Neural crest cell (in vitro differentiated cells): ENCODE data around the gene FKBP4. TPM values are rescaled to one million over a fixed set of nuclear protein-coding genes. Genes with fewer than 3 reads are reported as not detected.

Experiments
- DNase-seq: peaks from one replicate; pipeline ENCODE4 v3.0.0; 2021; ENCODE audit warnings: low read depth, mixed read lengths, low spot score
- H3K27ac Mint-ChIP-seq: one replicate; pipeline ENCODE4 v1.8.0; 2021; ENCODE audit warnings: mild to moderate bottlenecking, mixed read lengths; ENCODE audit not compliant: unreplicated experiment
- H3K27me3 Mint-ChIP-seq: 2 replicates; pipeline ENCODE4 v1.8.0; 2021; ENCODE audit warnings: low read depth, mild to moderate bottlenecking, mixed read lengths
- H3K36me3 Mint-ChIP-seq: 2 replicates; pipeline ENCODE4 v1.8.0; 2021; ENCODE audit warnings: low read depth, mild to moderate bottlenecking, mixed read lengths
- H3K4me1 Mint-ChIP-seq: 2 replicates; pipeline ENCODE4 v1.8.0; 2021; ENCODE audit warnings: mixed read lengths
- H3K4me3 Mint-ChIP-seq: one replicate; pipeline ENCODE4 v1.8.0; 2021; ENCODE audit warnings: mild to moderate bottlenecking, mixed read lengths
- H3K9me3 Mint-ChIP-seq: 2 replicates; pipeline ENCODE4 v1.8.0; 2021; ENCODE audit warnings: mixed read lengths
- total RNA-seq: library from RNA; stranded (reverse); gene quantifications from 2 replicates; pipeline ENCODE4 v1.2.1, GENCODE V29; 2021
- TF ChIP-seq, protein P1 (sequence below): fragments of 200-600 bp; sonication (generic); conservative IDR thresholded peaks from 2 replicates; pipeline ENCODE4 v1.5.0; 2021; ENCODE audit warnings: antibody characterized with exemption, mild to moderate bottlenecking

FKBP4 gene
- total RNA-seq, 1 donor from 2014 or later: 102 TPM

DNA sequence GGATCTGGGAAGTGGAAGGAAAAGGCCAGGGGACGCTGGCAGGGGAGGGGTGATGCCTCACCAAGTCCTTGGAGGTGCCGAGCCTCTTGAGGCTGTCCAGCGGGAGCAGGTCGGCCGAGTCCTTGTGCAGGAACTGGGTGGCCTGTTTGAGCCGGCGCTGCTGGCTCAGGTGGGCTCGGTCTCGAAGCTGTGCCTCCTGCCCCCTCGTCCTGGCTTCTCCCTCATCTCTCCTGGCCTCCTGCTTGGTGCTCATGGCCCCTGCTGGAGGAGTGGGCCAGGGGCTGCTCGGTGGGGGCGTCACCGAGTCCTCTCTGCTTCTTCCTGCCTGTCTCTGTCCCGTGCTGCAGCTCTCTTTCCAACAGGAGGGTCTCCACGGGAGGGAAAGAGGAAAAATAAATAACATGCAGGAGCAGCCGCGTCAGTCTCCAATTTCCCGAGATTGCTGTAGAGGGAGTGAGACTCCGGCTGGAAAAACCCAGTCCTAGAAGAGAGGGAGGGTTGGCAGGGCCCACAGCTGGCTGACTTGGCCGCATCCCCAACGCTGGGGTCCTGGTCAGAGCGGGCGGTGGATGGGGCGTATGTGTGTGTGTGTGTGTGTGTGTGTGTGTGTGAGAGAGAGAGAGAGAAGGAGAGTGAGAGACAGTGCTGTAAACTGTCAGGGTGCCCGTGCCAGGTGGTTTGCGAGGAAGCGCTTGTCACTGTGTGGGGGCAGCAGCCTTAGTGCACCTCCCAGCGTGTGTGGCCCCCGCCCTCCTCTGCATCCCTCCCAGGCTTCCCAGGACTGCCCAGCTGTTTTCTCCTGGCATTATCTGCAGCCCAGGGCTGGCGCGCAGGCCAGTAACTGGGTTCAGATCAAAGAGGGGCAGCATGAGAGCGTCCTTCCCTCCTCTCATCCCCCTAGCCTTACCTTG lies 40.1 kb downstream of the FKBP4 start, which contains the start of gene NRIP2:
NRIP2 (minus strand) TSS at position 455 of the 911 bp plus-strand sequence; CDS start at position 403, 52 bp downstream.
- peaks cover 4% of the 10 kb centered on the region for H3K27me3 Mint-ChIP-seq
- H3K4me1 Mint-ChIP-seq: peaks cover 13% of the 10 kb centered on the region
- DNase-seq: no peak
- TF ChIP-seq, protein P1, sequence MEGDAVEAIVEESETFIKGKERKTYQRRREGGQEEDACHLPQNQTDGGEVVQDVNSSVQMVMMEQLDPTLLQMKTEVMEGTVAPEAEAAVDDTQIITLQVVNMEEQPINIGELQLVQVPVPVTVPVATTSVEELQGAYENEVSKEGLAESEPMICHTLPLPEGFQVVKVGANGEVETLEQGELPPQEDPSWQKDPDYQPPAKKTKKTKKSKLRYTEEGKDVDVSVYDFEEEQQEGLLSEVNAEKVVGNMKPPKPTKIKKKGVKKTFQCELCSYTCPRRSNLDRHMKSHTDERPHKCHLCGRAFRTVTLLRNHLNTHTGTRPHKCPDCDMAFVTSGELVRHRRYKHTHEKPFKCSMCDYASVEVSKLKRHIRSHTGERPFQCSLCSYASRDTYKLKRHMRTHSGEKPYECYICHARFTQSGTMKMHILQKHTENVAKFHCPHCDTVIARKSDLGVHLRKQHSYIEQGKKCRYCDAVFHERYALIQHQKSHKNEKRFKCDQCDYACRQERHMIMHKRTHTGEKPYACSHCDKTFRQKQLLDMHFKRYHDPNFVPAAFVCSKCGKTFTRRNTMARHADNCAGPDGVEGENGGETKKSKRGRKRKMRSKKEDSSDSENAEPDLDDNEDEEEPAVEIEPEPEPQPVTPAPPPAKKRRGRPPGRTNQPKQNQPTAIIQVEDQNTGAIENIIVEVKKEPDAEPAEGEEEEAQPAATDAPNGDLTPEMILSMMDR: no peak
- H3K27ac Mint-ChIP-seq: no peak within 1 kb of the TSS
- H3K9me3 Mint-ChIP-seq: no peaks in the 10 kb centered on the region
- peaks cover 15% of the 10 kb centered on the region for H3K36me3 Mint-ChIP-seq
- H3K4me3 Mint-ChIP-seq: peak within 1 kb of the TSS; percentile 65

DNA sequence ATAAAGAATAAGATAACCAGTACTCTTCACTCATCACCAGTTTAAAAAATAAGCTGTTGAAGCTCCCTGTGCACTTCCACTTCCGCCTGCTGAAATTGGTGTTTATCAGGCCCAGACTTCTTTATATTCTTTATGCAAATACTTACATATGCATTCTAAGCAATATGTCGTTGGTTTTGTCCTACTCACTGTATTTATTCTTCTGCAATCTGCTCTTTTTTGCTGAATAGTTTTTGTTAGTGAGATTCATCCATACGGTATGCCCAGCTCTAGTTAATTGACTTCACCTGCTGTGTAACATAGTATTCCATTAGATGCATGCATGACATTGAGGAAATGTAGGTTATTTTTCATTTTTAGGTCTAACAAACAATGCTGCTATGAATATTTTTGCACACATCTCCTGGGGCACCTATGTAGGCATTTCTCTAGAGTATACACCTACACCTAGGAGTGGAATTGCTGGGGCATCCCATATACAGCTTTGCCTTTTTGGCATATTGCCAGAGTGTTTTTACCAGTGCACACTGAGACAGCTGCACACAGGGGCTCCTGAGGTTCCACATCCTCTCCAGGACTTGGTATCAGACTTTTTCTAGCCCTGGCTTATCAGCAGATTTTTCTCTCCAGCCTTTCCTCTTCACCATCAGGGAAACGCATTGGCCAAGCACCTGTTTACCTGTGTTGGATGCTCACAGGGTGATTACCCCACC lies 41.1 kb downstream of the FKBP4 start:
- DNase-seq: no peak
- no peaks in the 10 kb centered on the region for H3K9me3 Mint-ChIP-seq
- H3K27me3 Mint-ChIP-seq: peaks cover 4% of the 10 kb centered on the region
- H3K4me1 Mint-ChIP-seq: peaks cover 13% of the 10 kb centered on the region
- H3K36me3 Mint-ChIP-seq: peaks cover 12% of the 10 kb centered on the region
- no peak overlapping the region for H3K4me3 Mint-ChIP-seq
- no peak overlapping the region for H3K27ac Mint-ChIP-seq
- TF ChIP-seq, protein P1: no peak

DNA sequence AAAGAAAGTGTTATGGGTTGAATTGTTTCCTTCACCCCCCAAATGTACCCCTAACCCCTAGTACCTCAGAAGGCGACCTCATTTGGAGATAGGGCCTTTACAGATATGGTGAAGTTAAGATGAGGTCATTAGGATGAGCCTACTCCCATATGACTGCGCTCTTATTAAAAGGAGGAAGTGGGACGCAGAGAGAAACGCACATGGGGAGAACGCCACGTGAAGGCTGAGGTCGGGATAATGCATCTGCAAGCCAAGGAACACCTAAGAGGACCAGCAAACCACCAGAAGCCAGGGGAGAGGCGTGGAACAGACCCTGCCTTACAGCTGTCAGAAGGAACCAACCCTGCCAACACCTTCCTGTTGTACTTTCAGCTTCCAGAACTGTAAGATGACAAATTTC lies 41.8 kb downstream of the FKBP4 start:
- DNase-seq: no peak
- Mint-ChIP-seq H3K36me3 (peaks cover 10% of the 10 kb centered on the region), H3K27me3 (peaks cover 4% of the 10 kb centered on the region), H3K27ac (no peak overlapping the region), H3K4me1 (peaks cover 13% of the 10 kb centered on the region), H3K9me3 (no peaks in the 10 kb centered on the region), H3K4me3 (peak overlapping the region; percentile 11)
- TF ChIP-seq, protein P1: no peak

DNA sequence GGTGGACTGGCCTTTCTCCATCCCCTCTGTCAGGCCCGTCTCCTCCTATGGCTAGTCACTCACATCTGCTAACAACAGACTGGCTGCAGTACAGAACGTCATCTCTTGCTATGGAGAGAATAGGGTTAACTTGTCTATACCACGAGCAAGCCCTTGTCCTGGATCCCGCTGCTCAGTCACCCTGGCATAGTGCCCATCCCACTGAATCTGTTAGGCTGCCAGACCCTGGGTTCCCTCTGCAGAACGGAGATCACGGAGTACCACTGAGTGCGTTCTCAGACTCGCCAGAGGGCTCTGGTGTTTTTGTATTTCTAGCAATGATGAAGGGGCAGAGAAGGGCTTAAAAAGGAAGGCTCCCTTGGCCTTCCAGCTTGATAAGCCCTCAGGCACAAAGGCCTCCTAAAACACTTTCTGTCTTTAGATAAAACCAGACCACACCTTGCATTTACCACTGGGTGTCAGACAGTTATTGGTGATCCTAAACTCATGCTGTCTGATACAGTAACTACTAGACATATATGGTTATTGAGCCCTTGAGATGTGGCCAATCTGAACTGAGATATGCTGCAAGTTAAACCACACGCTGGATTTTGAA lies 46.4 kb downstream of the FKBP4 start:
- TF ChIP-seq, protein P1: no peak
- peaks cover 17% of the 10 kb centered on the region for H3K4me1 Mint-ChIP-seq
- no peaks in the 10 kb centered on the region for H3K27me3 Mint-ChIP-seq
- no peaks in the 10 kb centered on the region for H3K9me3 Mint-ChIP-seq
- DNase-seq: no peak
- peaks cover 6% of the 10 kb centered on the region for H3K36me3 Mint-ChIP-seq
- H3K4me3 Mint-ChIP-seq: no peak overlapping the region
- H3K27ac Mint-ChIP-seq: no peak overlapping the region

DNA sequence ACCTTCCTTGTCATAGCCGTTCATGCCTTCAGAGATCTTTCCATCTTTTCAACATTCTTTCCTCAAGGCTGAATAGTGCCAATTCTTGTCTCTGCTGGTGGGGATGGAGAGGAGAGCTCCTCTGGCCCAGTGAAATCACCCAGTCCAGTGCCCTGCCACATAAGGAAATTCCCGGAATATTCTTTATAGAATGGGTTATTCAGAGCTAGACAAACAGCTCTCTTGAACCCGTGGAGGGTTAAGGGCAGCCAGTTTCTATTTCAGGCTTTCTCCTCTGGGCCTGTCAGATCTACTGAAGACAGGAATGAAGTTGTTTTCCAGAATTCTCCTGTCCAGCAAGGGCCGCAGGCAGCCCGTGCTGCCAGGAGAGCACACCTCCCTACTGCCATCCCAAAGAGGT lies 48.2 kb downstream of the FKBP4 start:
- H3K27ac Mint-ChIP-seq: no peak overlapping the region
- no peaks in the 10 kb centered on the region for H3K9me3 Mint-ChIP-seq
- H3K36me3 Mint-ChIP-seq: peaks cover 6% of the 10 kb centered on the region
- H3K27me3 Mint-ChIP-seq: no peaks in the 10 kb centered on the region
- DNase-seq: no peak
- H3K4me1 Mint-ChIP-seq: peaks cover 31% of the 10 kb centered on the region
- no peak overlapping the region for H3K4me3 Mint-ChIP-seq
- TF ChIP-seq, protein P1: no peak
